Fibroblast of pulmonary artery (primary cell): ENCODE data around the gene SHISA9.

Experiments
- DNase-seq: peaks from one replicate; pipeline ENCODE4 v3.0.0-alpha.2; 2010; ENCODE audit warnings: low read depth
- H3K4me3 ChIP-seq: replicated peaks from 2 replicates; pipeline ENCODE4 v1.5.1; 2011; ENCODE audit warnings: low read depth, mild to moderate bottlenecking, control low read depth, low read length, moderate library complexity
- CTCF ChIP-seq: IDR thresholded peaks from 2 replicates; pipeline ENCODE4 v1.5.1; 2011; ENCODE audit warnings: mild to moderate bottlenecking, control low read depth, low read length, inconsistent platforms; ENCODE audit errors: missing control alignments

SHISA9 gene

GRCh38 chr16:13136901-13137300 is 235.5 kb downstream of the SHISA9 start:
- no peak for DNase-seq
- TF ChIP-seq CTCF = no peak

GRCh38 chr16:13138528-13138927 is 237.1 kb downstream of the SHISA9 start:
- DNase-seq = no peak
- no peak for TF ChIP-seq CTCF
- no peak overlapping the region for H3K4me3 ChIP-seq

More at GRCh38 chr16:13136901-13137300, 235.5 kb downstream of the SHISA9 start:
- no peak overlapping the region for H3K4me3 ChIP-seq

- no peak for DNase-seq
- TF ChIP-seq CTCF = no peak
- no peak overlapping the region for H3K4me3 ChIP-seq
Measured at GRCh38 chr16:13139661-13140241, 238.4 kb downstream of the SHISA9 start.

GRCh38 chr16:13143551-13143950 is 242.2 kb downstream of the SHISA9 start:
- no peak for TF ChIP-seq CTCF
- DNase-seq = no peak
- no peak overlapping the region for H3K4me3 ChIP-seq

GRCh38 chr16:13146829-13147228 is 245.4 kb downstream of the SHISA9 start:
- no peak for DNase-seq
- TF ChIP-seq CTCF = no peak
- no peak overlapping the region for H3K4me3 ChIP-seq

- no peak for TF ChIP-seq CTCF
- H3K4me3 ChIP-seq = no peak overlapping the region
Measured at GRCh38 chr16:13148294-13148693, 246.9 kb downstream of the SHISA9 start.

GRCh38 chr16:13148836-13149235 is 247.4 kb downstream of the SHISA9 start:
- H3K4me3 ChIP-seq = no peak overlapping the region
- no peak for TF ChIP-seq CTCF
- no peak for DNase-seq

More at GRCh38 chr16:13148294-13148693, 246.9 kb downstream of the SHISA9 start:
- DNase-seq = no peak
